CD1c-positive myeloid dendritic cell (primary cell): ENCODE data around the gene LARGE1.

Experiments used
- DNase-seq: peaks from one replicate; pipeline ENCODE4 v3.0.0-alpha.2; 2016; ENCODE audit errors: extremely low spot score

LARGE1 gene

DNA sequence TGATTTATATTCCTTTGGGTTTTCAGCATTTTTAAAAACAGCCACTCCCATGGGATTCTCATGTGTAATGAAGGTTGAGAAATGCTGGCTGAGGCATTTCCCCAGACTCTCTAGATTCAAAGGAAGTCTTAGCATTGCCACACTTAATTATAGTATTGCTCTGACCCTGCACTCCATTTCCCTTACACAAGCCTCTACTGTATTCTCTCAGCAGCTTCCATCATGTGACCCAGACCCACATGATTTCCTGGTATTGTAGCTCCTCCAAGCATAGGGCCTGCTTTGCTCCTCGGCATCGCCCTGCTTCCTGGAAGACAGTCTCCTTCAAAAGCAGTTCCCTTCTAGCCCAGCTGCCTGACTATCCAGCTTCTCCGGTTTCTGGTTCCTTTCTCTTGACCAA lies 261.5 kb downstream of the LARGE1 start:
- DNase-seq = no peak

GRCh38 chr22:33657670-33658069 lies 262.6 kb downstream of the LARGE1 start:
- no peak for DNase-seq

DNA sequence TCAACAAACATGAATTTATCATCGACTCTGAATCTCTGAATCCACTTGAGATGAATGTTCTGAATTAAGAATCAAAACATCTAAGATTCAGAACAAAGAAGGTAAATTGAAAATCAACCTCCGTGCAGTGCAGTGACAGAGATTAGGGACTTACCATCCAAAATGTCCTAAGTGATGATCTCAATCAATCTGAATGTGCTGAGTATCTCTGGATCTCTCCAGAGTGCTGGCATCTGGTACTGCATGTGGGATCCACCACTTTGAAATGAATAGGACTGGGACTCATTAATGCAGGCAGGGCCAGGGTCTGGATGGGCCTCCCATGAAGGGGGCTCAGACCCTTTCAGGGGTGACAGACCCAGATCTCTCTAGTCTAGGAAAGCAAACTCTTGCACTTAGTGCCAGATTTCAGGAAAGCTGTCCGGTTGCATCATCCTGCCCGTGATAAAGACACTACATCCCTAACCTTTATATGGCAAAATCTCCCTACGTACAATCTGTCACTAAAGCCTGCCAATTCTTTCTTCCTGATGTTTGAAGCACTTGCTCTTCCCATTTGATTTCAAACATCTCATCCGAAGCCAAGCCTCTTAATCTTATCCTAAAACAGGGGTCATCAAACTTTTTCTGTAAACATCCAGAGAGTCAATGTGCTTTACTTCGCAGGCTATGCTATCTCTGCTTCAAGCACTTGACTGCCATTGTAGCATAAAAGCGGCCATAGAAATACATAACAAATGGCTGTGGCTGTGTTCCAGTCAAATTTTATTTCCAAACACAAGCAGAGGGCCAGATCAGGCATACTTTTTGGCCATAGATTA lies 263.3 kb downstream of the LARGE1 start:
- DNase-seq = no peak

DNA sequence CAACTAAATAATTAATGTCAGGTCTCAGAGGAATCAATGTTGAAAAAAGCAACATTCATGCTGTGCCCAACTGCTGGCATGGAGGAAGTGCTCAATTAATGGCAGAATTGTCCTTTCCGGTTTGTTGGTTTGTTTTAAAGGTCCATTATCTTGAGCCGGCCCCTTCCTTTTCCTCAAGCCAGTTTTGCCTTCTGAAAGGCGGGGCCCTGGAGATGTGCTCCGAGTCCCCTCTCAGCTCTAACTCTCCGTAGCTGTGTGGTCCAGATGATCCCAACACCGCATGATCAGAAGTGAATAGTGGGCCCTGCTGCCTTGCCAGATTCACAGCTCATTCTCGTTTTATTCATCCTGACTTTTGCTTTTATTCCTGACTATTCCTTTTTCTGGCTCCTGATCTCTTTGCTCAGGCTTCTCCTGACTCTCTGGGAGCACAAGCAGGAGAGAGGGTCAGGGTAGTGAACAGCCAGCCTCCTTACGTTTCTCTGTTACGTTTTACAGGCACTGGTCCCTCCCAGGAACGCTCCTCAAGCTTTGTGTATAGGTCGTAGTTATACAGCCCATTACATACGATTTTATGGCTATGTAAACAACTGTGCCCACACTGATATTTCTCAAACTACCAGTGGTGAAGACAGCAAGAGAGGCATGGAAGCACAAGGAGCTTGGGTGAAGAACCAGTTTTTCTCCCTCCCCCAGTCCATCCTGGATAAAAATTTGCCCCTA lies 265.9 kb downstream of the LARGE1 start:
- DNase-seq = no peak

GRCh38 chr22:33653532-33654063 lies 266.7 kb downstream of the LARGE1 start:
- no peak for DNase-seq

DNA sequence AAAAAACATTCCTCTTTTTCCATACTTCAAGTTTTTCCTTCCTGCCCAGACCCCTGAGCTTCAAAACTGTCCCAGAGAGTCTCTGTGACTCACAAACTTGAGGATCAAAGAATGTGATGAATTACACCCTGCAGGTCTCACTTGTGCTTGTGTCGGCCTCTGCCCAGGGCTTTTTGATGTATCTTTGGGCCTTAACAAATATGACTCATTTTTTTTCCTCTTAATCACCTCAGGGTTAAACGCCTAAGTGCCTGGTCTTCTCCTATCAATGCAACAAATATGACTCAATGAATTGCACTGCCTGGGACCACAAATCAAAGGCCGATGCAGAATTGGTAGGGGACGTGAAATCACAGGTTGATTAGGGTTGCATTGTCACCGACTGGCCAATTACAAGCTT lies 267.7 kb downstream of the LARGE1 start:
- no peak for DNase-seq

DNA sequence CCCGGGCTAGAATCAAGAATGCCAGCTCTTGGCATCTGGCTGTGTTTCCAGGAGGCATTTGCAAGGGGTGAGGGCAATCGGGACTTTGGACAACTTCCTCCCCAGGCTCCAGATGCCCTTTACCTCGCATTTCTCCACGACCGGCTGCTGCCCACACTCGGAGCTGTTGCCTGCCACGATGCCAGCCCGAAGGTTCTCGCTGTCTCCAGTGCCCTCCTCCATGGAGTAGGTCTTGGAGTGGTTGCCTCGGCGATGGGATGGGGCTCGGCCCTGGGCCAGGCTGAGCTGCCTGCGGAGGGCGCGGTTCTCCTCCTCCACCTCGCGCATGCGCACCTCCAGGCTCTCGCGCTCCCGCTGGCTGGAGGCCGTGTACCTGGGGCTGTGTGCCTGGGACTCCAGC lies 270.0 kb downstream of the LARGE1 start:
- DNase-seq = no peak

DNA sequence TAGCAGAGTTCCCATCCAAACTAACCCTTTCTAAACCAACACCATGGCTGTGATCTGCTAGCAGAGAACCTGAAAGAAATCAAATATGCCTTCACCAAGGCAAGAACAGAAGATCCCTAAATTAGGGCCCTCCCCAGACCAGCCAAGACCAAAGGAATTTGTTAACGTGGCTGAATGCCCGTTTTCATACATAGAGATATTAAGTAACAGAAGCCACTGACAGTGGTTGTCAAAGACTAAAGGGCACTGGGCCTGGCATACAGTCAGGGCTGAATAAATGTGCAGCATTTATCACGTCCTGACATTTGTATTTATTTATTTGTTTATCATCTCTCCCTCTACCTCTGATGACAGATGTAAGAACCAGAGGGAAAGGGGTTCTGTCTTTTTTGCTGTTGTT lies 271.8 kb downstream of the LARGE1 start:
- DNase-seq = no peak

DNA sequence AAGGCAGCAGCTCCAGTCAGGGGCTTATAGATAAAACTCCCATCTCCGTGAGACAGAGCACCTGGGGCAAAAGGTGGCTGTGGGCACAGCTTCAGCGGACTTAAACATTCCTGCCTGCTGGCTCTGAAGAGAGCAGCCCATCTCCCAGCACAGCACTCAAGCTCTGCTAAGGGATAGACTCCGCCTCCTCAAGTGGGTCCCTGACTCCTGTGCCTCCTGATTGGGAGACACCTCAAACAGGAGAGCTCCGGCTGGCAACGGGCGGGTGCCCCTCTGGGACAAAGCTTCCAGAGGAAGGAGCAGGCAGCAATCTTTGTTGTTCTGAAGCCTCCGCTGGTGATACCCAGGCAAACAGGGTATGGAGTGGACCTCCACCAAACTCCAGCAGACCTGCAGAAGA lies 279.4 kb downstream of the LARGE1 start:
- DNase-seq = no peak

GRCh38 chr22:33639588-33640254 lies 280.6 kb downstream of the LARGE1 start:
- DNase-seq = no peak

DNA sequence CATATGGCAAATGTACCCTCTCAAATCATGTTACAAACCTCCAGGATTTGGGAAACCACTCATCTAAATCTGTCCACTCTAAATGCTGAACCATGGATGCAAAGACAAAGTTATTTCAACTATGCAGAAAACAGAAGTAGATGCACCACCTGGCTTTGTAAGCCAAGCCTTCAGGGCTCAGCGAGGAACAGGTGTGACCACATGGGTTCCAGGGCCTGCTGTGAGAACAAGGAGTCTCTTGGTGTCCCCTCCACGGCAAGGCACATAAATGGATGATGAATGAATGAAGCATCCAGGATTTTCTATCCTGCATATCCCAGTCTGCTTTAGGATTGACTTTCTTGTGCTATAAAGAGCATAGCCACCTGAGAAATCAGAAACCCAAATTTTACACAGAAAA lies 284.5 kb downstream of the LARGE1 start:
- no peak for DNase-seq

- DNase-seq = no peak
Observed at GRCh38 chr22:33631777-33632176, 288.5 kb downstream of the LARGE1 start.

DNA sequence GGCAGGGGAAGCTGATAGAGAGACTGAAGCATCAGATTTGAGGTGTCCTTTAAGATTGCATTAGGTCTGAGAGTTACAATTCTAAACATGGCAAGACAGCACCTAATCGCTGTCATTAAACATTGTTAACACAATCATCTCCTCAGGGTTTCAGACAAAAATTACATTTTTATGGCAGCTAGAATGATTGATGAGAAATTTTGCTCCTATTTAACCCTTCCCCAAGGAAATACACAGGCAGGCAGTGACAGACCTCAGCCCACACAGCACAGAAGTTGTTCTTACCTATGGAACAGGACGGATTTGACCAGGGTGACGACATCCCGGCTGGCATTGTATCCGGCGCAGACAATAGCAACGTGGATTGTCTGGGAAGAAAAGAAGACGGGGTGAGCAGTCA lies 294.3 kb downstream of the LARGE1 start:
- DNase-seq = no peak

DNA sequence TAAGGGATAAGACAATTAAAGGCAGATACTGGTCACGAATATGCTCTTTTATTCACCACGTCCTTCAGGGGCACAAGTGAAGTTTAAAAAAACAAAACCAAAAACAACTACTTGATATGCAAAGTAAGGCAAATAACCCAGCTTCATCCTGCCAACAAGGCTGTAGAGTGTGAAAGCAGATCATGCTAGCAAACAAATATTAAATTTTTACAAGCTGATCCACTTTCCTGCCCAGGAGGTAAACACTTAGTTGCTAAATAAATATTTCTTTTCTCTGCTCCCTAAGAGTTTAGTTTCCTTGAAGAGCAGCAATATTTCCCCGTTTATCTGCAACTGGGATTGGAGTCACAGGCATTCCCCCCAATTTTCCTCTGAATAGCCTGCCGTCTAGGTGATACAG lies 300.2 kb downstream of the LARGE1 start:
- DNase-seq = no peak

DNA sequence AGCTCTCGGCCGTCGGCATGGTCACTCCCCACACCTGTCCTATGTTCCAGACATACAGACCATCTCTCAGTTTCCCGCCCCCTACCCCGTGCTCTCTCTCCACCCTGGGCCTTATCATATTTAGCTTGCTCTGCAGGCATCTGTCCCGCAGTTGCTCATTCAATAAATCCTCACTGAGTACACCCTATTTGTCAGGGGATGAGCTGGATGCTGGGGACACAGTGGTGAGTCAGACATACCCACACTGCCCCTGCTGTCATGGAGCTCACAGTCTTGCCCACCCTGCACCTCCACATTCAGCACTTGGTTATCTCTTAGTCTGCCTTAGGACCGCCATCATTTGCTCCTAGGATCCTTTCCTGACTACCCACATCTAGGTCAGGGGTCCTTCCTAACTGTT lies 313.8 kb downstream of the LARGE1 start:
- DNase-seq = no peak

GRCh38 chr22:33605666-33606065 lies 314.6 kb downstream of the LARGE1 start:
- DNase-seq = no peak

DNA sequence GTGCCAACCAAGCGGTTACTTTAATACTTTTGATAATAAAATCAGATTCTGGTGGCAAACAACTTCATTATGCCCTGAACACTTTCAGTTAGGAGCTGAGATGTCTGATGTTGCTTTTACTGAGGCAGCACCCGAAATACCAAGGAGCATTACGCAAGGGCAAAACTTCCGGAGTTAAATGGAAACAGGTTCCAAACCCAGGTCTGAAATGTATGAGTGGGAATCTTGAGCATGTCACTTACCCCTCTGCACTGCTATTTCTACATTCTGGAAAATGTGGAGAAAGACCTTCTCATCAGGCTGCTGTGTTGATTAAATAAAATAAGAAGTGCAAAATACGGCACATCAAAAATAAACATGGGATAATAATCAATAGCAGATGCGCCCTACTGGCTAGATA lies 315.1 kb downstream of the LARGE1 start:
- no peak for DNase-seq

DNA sequence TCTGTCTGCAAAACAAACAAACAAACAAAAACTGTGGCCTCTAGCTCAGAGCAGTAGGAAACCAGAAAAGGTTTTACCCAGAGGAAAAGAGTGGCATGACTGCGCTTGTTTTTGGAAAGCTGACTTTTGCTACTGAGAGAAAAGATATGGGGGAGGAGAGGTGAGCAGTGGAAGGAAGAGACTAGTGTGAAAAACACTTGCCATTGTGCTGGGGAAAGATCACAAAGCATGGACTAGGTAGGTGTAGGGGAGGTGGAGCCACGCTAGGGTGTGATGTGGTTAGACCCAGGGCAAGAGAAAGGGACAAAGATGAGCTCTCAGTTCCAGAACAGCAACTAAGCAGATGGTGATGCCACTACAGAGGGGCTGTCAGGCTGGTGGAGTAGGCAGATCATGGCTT lies 319.2 kb downstream of the LARGE1 start:
- DNase-seq = no peak

GRCh38 chr22:33600595-33600994 lies 319.7 kb downstream of the LARGE1 start:
- DNase-seq = no peak

DNA sequence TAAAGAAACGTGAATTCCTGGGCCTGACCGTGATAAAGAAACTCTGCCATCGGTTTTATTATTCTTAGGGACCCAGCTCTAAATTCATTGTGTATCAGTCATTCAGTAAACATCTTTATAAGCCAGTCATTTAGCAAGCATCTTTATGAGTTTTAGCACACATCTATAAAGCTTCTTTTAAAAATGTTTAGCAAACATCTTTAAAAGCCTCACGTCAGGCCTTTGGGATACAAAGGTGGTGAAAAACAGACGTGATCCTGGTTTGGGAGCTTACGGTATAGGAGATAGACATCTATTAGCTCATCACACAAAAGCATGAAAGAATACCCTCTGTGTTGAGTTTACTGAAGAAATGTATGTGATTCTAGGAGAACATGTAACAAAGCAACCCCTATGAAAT lies 320.2 kb downstream of the LARGE1 start:
- no peak for DNase-seq

- no peak for DNase-seq
Observed at GRCh38 chr22:33599596-33599995, 320.7 kb downstream of the LARGE1 start.

- DNase-seq = no peak
Observed at GRCh38 chr22:33598821-33599220, 321.5 kb downstream of the LARGE1 start.
